DOHH2 (cell line): ENCODE measurements around the gene ANGEL1.

Experiments used
- CTCF ChIP-seq: fragments of 200-600 bp; sonication (generic); IDR thresholded peaks from one replicate; pipeline ENCODE4 v1.5.1; 2014; ENCODE audit warnings: antibody characterized with exemption, mild to moderate bottlenecking, low read depth, low read length; ENCODE audit not compliant: poor library complexity, severe bottlenecking
- EZH2phosphoT487 ChIP-seq: fragments of 200-600 bp; sonication (generic); IDR thresholded peaks from 2 replicates; pipeline ENCODE4 v1.6.1; 2017; ENCODE audit warnings: borderline replicate concordance, mild to moderate bottlenecking, antibody characterized with exemption, low read length, moderate library complexity, mixed read lengths

DNA sequence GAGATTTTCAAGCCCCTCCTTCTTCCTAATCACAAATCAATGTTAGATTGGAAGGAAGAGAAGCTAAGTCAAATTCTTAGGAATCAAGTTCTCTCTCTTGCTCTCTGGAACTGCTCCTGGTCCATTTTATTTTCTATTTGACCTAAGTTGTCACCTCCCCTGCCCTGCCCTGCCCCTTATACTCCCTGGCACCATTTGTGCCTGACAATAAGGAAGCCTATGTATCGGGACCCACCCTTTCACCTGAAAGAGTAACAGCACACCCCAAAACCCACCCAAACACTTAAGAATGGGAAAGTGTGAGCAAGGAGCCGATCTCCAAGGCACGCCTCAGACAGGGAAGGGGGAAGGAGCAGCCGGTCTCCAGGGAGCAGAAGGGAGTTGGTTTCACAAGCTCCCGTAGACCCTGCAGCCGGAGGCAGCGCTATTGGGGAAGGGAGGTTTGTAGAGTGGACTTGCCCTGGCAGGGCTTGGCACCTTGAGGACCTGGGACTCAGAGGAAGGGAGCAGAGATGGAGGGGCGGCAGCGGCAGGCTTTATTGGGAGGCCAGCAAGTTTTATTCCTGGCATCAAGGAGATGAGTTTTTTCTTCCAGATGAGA, 15.1 kb upstream of the ANGEL1 start:
- TF ChIP-seq CTCF (no peak), EZH2phosphoT487 (no peak)
